ENCODE data around the gene MYOM3. TPM values are rescaled to one million over a fixed set of nuclear protein-coding genes. Genes with fewer than 3 reads are reported as not detected.
A peak's percentile ranks its signal among the peaks of the same experiment; 100 is the strongest.

The MYOM3 gene
- polyA plus RNA-seq, 2 donors = 0.27 to 0.37 TPM

DNA sequence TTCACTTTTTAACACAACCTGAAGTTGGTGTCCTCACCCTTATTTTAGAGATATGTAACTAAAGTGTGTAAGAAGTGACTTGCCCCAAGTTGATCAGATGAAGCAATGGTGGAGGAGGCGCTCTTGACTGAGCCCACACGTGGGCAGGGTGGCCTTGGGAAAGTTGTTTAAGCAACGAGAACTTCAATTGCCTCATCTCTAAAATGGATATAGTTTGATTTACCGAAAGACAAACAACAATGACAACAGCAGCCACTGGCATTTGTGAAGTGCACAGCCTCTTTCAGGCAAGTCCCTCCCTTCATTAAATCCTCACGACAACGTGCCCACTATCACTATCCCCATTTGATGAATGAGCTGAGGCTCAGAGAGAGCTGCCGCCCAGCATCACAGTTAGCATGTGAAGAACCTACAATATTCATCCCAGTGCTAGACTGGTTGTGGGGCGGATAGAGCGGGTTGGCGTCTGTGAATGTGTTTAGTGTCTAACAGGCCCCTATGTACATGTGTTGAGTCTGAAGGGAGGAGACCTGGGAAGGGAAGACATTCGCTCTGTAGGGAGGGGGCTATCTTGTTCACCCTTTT, 28.0 kb upstream of the MYOM3 start:
- no peak overlapping the region for H3K4me3 ChIP-seq (ENCODE audit: low read depth in 1 of 2, low read length in 2 of 2)
- no peaks in the 10 kb centered on the region for H3K9me3 ChIP-seq (ENCODE audit: control insufficient read depth in 2 of 2, insufficient read depth in 1 of 2, low read depth in 1 of 2, low read length in 1 of 2)
- no peak overlapping the region for H3K27ac ChIP-seq (ENCODE audit: low read depth in 2 of 2, low read length in 1 of 2)
- no peaks in the 10 kb centered on the region for H3K27me3 ChIP-seq (ENCODE audit: control insufficient read depth in 1 of 2, insufficient read depth in 2 of 2, low read length in 2 of 2)
- 82 to 90% methylated on average over 11 of the region's 11 CpGs for WGBS, 2 donors
- no peaks in the 10 kb centered on the region for H3K36me3 ChIP-seq (ENCODE audit: control insufficient read depth in 2 of 2, insufficient read depth in 2 of 2, low read length in 1 of 2)
- H3K4me1 ChIP-seq (ENCODE audit: control insufficient read depth in 2 of 2, insufficient read depth in 2 of 2, low read length in 1 of 2) = peaks cover 3 to 5% of the 10 kb centered on the region in 2 donors

DNA sequence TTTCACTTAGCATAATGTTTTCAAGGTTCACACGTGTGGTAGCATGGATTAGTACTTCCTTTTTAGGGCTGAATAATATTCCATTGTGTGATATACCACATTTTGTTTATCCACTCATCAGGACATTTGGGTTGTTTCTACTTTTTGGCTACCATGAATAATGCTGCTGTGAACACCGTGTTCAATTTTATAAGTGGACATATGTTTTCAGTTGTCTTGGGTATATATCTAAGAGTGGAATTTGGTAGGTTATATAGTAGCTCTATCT, 27.2 kb upstream of the MYOM3 start:
- Histone ChIP-seq H3K27me3 (ENCODE audit: control insufficient read depth in 1 of 2, insufficient read depth in 2 of 2, low read length in 2 of 2) (no peaks in the 10 kb centered on the region), H3K36me3 (ENCODE audit: control insufficient read depth in 2 of 2, insufficient read depth in 2 of 2, low read length in 1 of 2) (no peaks in the 10 kb centered on the region), H3K4me3 (ENCODE audit: low read depth in 1 of 2, low read length in 2 of 2) (no peak overlapping the region), H3K27ac (ENCODE audit: low read depth in 2 of 2, low read length in 1 of 2) (no peak overlapping the region), H3K9me3 (ENCODE audit: control insufficient read depth in 2 of 2, insufficient read depth in 1 of 2, low read depth in 1 of 2, low read length in 1 of 2) (no peaks in the 10 kb centered on the region), H3K4me1 (ENCODE audit: control insufficient read depth in 2 of 2, insufficient read depth in 2 of 2, low read length in 1 of 2) (peaks cover 3 to 5% of the 10 kb centered on the region in 2 donors)
- WGBS, 2 donors = 64 to 67% methylated on average over 2 of the region's 2 CpGs

DNA sequence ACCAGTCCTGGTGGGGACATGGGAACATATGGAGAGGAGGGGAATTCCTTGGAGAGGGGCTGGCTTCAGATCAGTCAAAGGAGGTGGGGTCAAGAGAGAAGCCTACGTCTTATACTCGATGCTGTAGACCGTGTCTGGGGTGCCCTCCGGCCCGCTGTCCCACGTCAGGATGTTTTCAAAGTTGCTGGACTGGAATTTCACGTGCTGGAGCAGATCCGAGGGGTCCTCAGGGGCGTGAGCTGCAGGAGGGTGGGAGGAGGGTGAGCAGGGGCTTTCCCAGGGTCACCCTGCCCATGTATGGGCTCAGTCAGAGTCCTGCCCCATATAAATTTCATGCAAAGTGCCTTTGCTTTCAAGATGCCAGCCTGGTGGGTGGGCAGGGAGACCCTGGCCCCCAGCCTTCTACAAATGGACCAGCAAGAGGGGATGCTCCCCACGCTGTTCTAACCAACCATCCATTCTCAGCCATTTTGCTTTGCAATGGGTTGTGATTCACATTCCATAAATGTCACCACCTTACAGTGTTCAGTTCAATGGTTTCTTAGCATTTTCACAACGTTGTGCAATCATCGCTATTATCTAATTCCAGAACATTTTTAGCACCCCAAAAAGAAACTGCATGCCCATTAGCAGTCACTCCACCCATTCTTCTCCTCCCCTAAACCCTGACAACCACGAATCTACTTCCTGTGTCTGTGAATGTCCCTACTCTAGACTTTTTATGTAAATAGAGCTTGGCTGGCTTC, 26.7 kb upstream of the MYOM3 start:
- H3K4me1 ChIP-seq (ENCODE audit: control insufficient read depth in 2 of 2, insufficient read depth in 2 of 2, low read length in 1 of 2) = peaks cover under 1 to 2% of the 10 kb centered on the region in 2 donors
- no peak overlapping the region for H3K27ac ChIP-seq (ENCODE audit: low read depth in 2 of 2, low read length in 1 of 2)
- no peaks in the 10 kb centered on the region for H3K9me3 ChIP-seq (ENCODE audit: control insufficient read depth in 2 of 2, insufficient read depth in 1 of 2, low read depth in 1 of 2, low read length in 1 of 2)
- H3K36me3 ChIP-seq (ENCODE audit: control insufficient read depth in 2 of 2, insufficient read depth in 2 of 2, low read length in 1 of 2) = no peaks in the 10 kb centered on the region
- H3K27me3 ChIP-seq (ENCODE audit: control insufficient read depth in 1 of 2, insufficient read depth in 2 of 2, low read length in 2 of 2) = no peaks in the 10 kb centered on the region
- 61 to 62% methylated on average over 13 of the region's 13 CpGs for WGBS, 2 donors
- no peak overlapping the region for H3K4me3 ChIP-seq (ENCODE audit: low read depth in 1 of 2, low read length in 2 of 2)

DNA sequence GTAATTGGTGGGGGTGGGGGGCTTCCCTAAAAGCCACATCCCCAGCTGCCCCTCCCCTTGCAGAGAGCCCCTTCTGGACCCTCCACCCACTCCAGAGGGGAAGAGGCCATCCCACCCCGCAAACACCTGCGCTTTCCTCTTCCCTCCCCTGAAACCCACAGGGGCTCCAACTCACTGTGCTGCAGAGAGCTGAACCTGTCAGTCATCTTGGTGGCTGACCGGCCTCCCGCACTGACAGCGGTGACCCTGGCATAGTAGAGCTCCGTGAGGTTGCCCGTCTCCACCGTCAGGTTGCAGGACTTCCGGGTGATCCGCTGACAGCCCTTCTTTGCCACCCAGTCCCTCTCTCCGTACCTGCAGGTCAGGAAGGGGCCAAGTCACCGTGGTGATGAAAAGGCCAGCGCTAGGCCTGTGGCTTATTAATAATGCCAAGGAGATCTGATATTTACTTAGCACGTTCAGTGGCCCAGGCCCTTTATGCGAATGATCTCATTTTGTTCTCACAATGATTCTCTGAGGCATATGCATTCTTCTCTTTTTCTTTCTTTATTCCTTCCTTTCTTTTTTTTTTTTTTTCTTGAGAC, 25.1 kb upstream of the MYOM3 start:
- WGBS, 2 donors = 77 to 87% methylated on average over 15 of the region's 15 CpGs
- Histone ChIP-seq H3K4me3 (ENCODE audit: low read depth in 1 of 2, low read length in 2 of 2) (no peak overlapping the region), H3K4me1 (ENCODE audit: control insufficient read depth in 2 of 2, insufficient read depth in 2 of 2, low read length in 1 of 2) (no peaks in the 10 kb centered on the region), H3K27ac (ENCODE audit: low read depth in 2 of 2, low read length in 1 of 2) (no peak overlapping the region), H3K27me3 (ENCODE audit: control insufficient read depth in 1 of 2, insufficient read depth in 2 of 2, low read length in 2 of 2) (no peaks in the 10 kb centered on the region), H3K36me3 (ENCODE audit: control insufficient read depth in 2 of 2, insufficient read depth in 2 of 2, low read length in 1 of 2) (no peaks in the 10 kb centered on the region), H3K9me3 (ENCODE audit: control insufficient read depth in 2 of 2, insufficient read depth in 1 of 2, low read depth in 1 of 2, low read length in 1 of 2) (no peaks in the 10 kb centered on the region)

GRCh38 chr1:24134376-24134775, 22.4 kb upstream of the MYOM3 start:
- H3K27ac ChIP-seq (ENCODE audit: low read depth in 2 of 2, low read length in 1 of 2) = peak overlapping the region in 1 of 2 donors; percentile 66

GRCh38 chr1:24133819-24134218, 21.9 kb upstream of the MYOM3 start:
- Histone ChIP-seq H3K4me1 (ENCODE audit: control insufficient read depth in 2 of 2, insufficient read depth in 2 of 2, low read length in 1 of 2) (no peaks in the 10 kb centered on the region), H3K36me3 (ENCODE audit: control insufficient read depth in 2 of 2, insufficient read depth in 2 of 2, low read length in 1 of 2) (peaks cover 2 to 3% of the 10 kb centered on the region in 2 donors), H3K27ac (ENCODE audit: low read depth in 2 of 2, low read length in 1 of 2) (no peak overlapping the region), H3K9me3 (ENCODE audit: control insufficient read depth in 2 of 2, insufficient read depth in 1 of 2, low read depth in 1 of 2, low read length in 1 of 2) (no peaks in the 10 kb centered on the region), H3K27me3 (ENCODE audit: control insufficient read depth in 1 of 2, insufficient read depth in 2 of 2, low read length in 2 of 2) (no peaks in the 10 kb centered on the region), H3K4me3 (ENCODE audit: low read depth in 1 of 2, low read length in 2 of 2) (no peak overlapping the region)
- WGBS, 2 donors = 86% methylated on average over 1 of the region's 1 CpG

More at GRCh38 chr1:24134376-24134775, 22.4 kb upstream of the MYOM3 start:
- Histone ChIP-seq H3K4me1 (ENCODE audit: control insufficient read depth in 2 of 2, insufficient read depth in 2 of 2, low read length in 1 of 2) (no peaks in the 10 kb centered on the region), H3K4me3 (ENCODE audit: low read depth in 1 of 2, low read length in 2 of 2) (no peak overlapping the region), H3K27me3 (ENCODE audit: control insufficient read depth in 1 of 2, insufficient read depth in 2 of 2, low read length in 2 of 2) (no peaks in the 10 kb centered on the region), H3K9me3 (ENCODE audit: control insufficient read depth in 2 of 2, insufficient read depth in 1 of 2, low read depth in 1 of 2, low read length in 1 of 2) (no peaks in the 10 kb centered on the region), H3K36me3 (ENCODE audit: control insufficient read depth in 2 of 2, insufficient read depth in 2 of 2, low read length in 1 of 2) (peaks cover 0 to 2% of the 10 kb centered on the region in 2 donors)
- WGBS, 2 donors = 63 to 74% methylated on average over 3 of the region's 3 CpGs

GRCh38 chr1:24130385-24130784, 18.4 kb upstream of the MYOM3 start:
- Histone ChIP-seq H3K27ac (ENCODE audit: low read depth in 2 of 2, low read length in 1 of 2) (no peak overlapping the region), H3K36me3 (ENCODE audit: control insufficient read depth in 2 of 2, insufficient read depth in 2 of 2, low read length in 1 of 2) (peaks cover 2 to 9% of the 10 kb centered on the region in 2 donors), H3K4me3 (ENCODE audit: low read depth in 1 of 2, low read length in 2 of 2) (no peak overlapping the region), H3K4me1 (ENCODE audit: control insufficient read depth in 2 of 2, insufficient read depth in 2 of 2, low read length in 1 of 2) (no peaks in the 10 kb centered on the region), H3K9me3 (ENCODE audit: control insufficient read depth in 2 of 2, insufficient read depth in 1 of 2, low read depth in 1 of 2, low read length in 1 of 2) (no peaks in the 10 kb centered on the region), H3K27me3 (ENCODE audit: control insufficient read depth in 1 of 2, insufficient read depth in 2 of 2, low read length in 2 of 2) (no peaks in the 10 kb centered on the region)
- 80 to 84% methylated on average over 3 of the region's 3 CpGs for WGBS, 2 donors

DNA sequence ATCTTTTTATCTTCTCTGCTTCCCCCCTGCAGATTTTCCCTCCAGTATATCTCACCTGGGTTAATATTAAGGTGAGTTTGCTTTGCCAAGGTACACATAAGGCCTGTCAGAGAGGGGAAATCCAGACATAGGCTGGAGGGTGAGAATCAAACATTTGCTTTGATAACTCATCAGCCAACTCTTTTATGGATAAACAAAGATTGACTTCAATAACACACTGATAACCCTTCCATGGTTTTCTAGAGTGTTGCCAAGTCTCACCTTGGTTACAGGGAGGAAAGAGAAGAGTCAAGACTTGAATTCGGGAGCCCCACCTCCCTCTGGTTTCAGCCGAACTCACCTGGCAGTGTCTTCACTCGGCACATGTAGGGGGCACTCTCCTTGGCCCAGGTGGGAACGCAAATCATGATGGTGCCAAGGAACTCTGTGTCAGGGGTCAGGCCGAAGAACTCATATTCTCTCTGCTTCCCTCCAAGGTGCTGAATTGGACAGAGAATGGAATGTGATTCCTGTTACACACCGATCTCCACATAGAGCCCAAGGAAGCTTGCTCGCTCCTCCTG, 15.9 kb upstream of the MYOM3 start:
- no peak overlapping the region for H3K4me3 ChIP-seq (ENCODE audit: low read depth in 1 of 2, low read length in 2 of 2)
- peaks cover 2 to 12% of the 10 kb centered on the region in 2 donors for H3K36me3 ChIP-seq (ENCODE audit: control insufficient read depth in 2 of 2, insufficient read depth in 2 of 2, low read length in 1 of 2)
- no peaks in the 10 kb centered on the region for H3K9me3 ChIP-seq (ENCODE audit: control insufficient read depth in 2 of 2, insufficient read depth in 1 of 2, low read depth in 1 of 2, low read length in 1 of 2)
- no peak overlapping the region for H3K27ac ChIP-seq (ENCODE audit: low read depth in 2 of 2, low read length in 1 of 2)
- no peaks in the 10 kb centered on the region for H3K27me3 ChIP-seq (ENCODE audit: control insufficient read depth in 1 of 2, insufficient read depth in 2 of 2, low read length in 2 of 2)
- 60 to 85% methylated on average over 7 of the region's 7 CpGs for WGBS, 2 donors
- no peaks in the 10 kb centered on the region for H3K4me1 ChIP-seq (ENCODE audit: control insufficient read depth in 2 of 2, insufficient read depth in 2 of 2, low read length in 1 of 2)

DNA sequence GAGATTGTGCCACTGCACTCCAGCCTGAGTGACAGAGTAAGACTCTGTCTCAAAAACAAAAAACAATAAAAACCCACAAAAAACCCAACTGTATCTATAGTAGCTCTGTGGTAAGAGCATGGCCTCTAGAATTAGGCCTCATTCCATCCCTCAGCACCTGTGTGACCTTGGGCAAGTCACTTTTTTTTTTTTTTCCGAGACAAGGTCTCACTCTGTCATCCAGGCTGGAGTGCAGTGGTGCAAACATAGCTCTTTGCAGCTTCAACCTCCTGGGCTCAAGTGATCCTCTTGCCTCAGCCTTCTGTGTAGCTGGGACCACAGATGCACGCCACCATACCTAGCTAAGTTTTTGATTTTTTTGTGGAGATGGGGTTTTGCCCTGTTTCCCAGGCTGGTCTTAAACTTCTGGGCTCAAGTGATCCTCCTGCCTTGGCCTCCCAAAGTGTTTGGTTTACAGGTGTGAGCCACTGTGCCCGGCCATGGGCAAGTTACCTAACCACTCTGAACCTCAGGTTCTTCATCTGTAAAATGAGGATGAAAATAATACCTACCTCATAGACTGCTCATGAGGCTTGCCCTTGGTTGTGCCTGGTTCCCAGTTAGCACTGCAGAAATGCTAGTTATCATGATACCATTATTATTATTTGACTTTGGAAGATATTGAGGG, 15.3 kb upstream of the MYOM3 start:
- H3K4me3 ChIP-seq (ENCODE audit: low read depth in 1 of 2, low read length in 2 of 2) = no peak overlapping the region
- WGBS, 2 donors = 72 to 91% methylated on average over 3 of the region's 3 CpGs
- no peaks in the 10 kb centered on the region for H3K4me1 ChIP-seq (ENCODE audit: control insufficient read depth in 2 of 2, insufficient read depth in 2 of 2, low read length in 1 of 2)
- H3K27ac ChIP-seq (ENCODE audit: low read depth in 2 of 2, low read length in 1 of 2) = no peak overlapping the region
- no peaks in the 10 kb centered on the region for H3K27me3 ChIP-seq (ENCODE audit: control insufficient read depth in 1 of 2, insufficient read depth in 2 of 2, low read length in 2 of 2)
- no peaks in the 10 kb centered on the region for H3K9me3 ChIP-seq (ENCODE audit: control insufficient read depth in 2 of 2, insufficient read depth in 1 of 2, low read depth in 1 of 2, low read length in 1 of 2)
- peaks cover 2 to 12% of the 10 kb centered on the region in 2 donors for H3K36me3 ChIP-seq (ENCODE audit: control insufficient read depth in 2 of 2, insufficient read depth in 2 of 2, low read length in 1 of 2)
